ENCODE results near the gene PLXNB1. TPM values are rescaled to one million over a fixed set of nuclear protein-coding genes. Genes with fewer than 3 reads are reported as not detected.
A peak's percentile ranks its signal among the peaks of the same experiment; 100 is the strongest.

Gene PLXNB1
- total RNA-seq, 5 donors from 2014 or later (not counting 1 experiment from before 2014, with no cell fraction given) = 2.5 to 6.9 (median 5.9) TPM

GRCh38 chr3:48423241-48423882, 6.5 kb downstream of the PLXNB1 start:
- no peaks in the 10 kb centered on the region for H3K9me3 Mint-ChIP-seq
- H3K4me1 Mint-ChIP-seq = peaks cover 0 to 6% (median 0%) of the 10 kb centered on the region in 3 donors
- no peak for ATAC-seq (replicated peaks in 1 of 4)
- no peak overlapping the region for H3K4me3 Mint-ChIP-seq
- H3K27me3 ChIP-seq (replicated peaks in 1 of 2; ENCODE audit: control insufficient read depth in 2 of 2, extremely low read depth in 1 of 2, insufficient read depth in 2 of 2, low read length in 1 of 2) = peaks cover 0 to 13% of the 10 kb centered on the region in 2 experiments
- no peaks in the 10 kb centered on the region for H3K36me3 ChIP-seq (ENCODE audit: control insufficient read depth in 2 of 2, extremely low read depth in 1 of 2, insufficient read depth in 1 of 2, low read length in 1 of 2)
- H3K9me3 ChIP-seq = no peaks in the 10 kb centered on the region
- no peak for DNase-seq
- H3K27ac ChIP-seq (ENCODE audit: low read length) = no peak overlapping the region
- no peaks in the 10 kb centered on the region for H3K36me3 Mint-ChIP-seq
- no peak overlapping the region for H3K27ac Mint-ChIP-seq
- WGBS (ENCODE audit: insufficient coverage) = 91% methylated on average over 25 of the region's 25 CpGs
- H3K4me3 ChIP-seq (ENCODE audit: control insufficient read depth in 1 of 2, extremely low read depth in 1 of 2, low read length in 1 of 2) = no peak overlapping the region
- no peaks in the 10 kb centered on the region for H3K27me3 Mint-ChIP-seq
- peaks cover 0 to 6% of the 10 kb centered on the region in 2 experiments for H3K4me1 ChIP-seq (ENCODE audit: control insufficient read depth in 1 of 2, extremely low read depth in 1 of 2, insufficient read depth in 2 of 2, low read length in 2 of 2)
- POLR2A ChIA-PET = no interaction called here
- CTCF ChIA-PET = no interaction called here

GRCh38 chr3:48422681-48423080, 7.2 kb downstream of the PLXNB1 start:
- H3K27me3 Mint-ChIP-seq = no peaks in the 10 kb centered on the region
- H3K4me1 Mint-ChIP-seq = no peaks in the 10 kb centered on the region
- no peak overlapping the region for H3K4me3 Mint-ChIP-seq
- H3K9me3 Mint-ChIP-seq = no peaks in the 10 kb centered on the region
- WGBS (ENCODE audit: insufficient coverage) = 90% methylated on average over 8 of the region's 8 CpGs
- CTCF ChIA-PET = no interaction called here
- DNase-seq (no peak), ATAC-seq (replicated peaks in 1 of 4) (no peak)
- no peaks in the 10 kb centered on the region for H3K36me3 ChIP-seq (ENCODE audit: control insufficient read depth in 2 of 2, extremely low read depth in 1 of 2, insufficient read depth in 1 of 2, low read length in 1 of 2)
- H3K4me3 ChIP-seq (ENCODE audit: control insufficient read depth in 1 of 2, extremely low read depth in 1 of 2, low read length in 1 of 2) = no peak overlapping the region
- H3K36me3 Mint-ChIP-seq = no peaks in the 10 kb centered on the region
- peaks cover 0 to 8% of the 10 kb centered on the region in 2 experiments for H3K27me3 ChIP-seq (replicated peaks in 1 of 2; ENCODE audit: control insufficient read depth in 2 of 2, extremely low read depth in 1 of 2, insufficient read depth in 2 of 2, low read length in 1 of 2)
- POLR2A ChIA-PET = no interaction called here
- peaks cover 0 to 3% of the 10 kb centered on the region in 2 experiments for H3K4me1 ChIP-seq (ENCODE audit: control insufficient read depth in 1 of 2, extremely low read depth in 1 of 2, insufficient read depth in 2 of 2, low read length in 2 of 2)
- H3K27ac Mint-ChIP-seq = no peak overlapping the region
- no peak overlapping the region for H3K27ac ChIP-seq (ENCODE audit: low read length)
- H3K9me3 ChIP-seq = no peaks in the 10 kb centered on the region

- WGBS (ENCODE audit: insufficient coverage) = 100% methylated on average over 2 of the region's 3 CpGs
- Histone ChIP-seq H3K27ac (ENCODE audit: low read length) (no peak overlapping the region), H3K9me3 (no peaks in the 10 kb centered on the region), H3K36me3 (ENCODE audit: control insufficient read depth in 2 of 2, extremely low read depth in 1 of 2, insufficient read depth in 1 of 2, low read length in 1 of 2) (no peaks in the 10 kb centered on the region), H3K4me1 (ENCODE audit: control insufficient read depth in 1 of 2, extremely low read depth in 1 of 2, insufficient read depth in 2 of 2, low read length in 2 of 2) (peaks cover 0 to 3% of the 10 kb centered on the region in 2 experiments), H3K4me3 (ENCODE audit: control insufficient read depth in 1 of 2, extremely low read depth in 1 of 2, low read length in 1 of 2) (no peak overlapping the region), H3K27me3 (replicated peaks in 1 of 2; ENCODE audit: control insufficient read depth in 2 of 2, extremely low read depth in 1 of 2, insufficient read depth in 2 of 2, low read length in 1 of 2) (peaks cover 0 to 8% of the 10 kb centered on the region in 2 experiments)
- Mint-ChIP-seq H3K9me3 (no peaks in the 10 kb centered on the region), H3K4me3 (no peak overlapping the region), H3K27ac (no peak overlapping the region), H3K27me3 (no peaks in the 10 kb centered on the region), H3K4me1 (no peaks in the 10 kb centered on the region), H3K36me3 (no peaks in the 10 kb centered on the region)
- ChIA-PET CTCF (no interaction called here), POLR2A (no interaction called here)
- DNase-seq (no peak), ATAC-seq (replicated peaks in 1 of 4) (peak in 1 of 4 experiments; percentile 32)
Measured at GRCh38 chr3:48422272-48422671, 7.6 kb downstream of the PLXNB1 start.

GRCh38 chr3:48420561-48420960, 9.3 kb downstream of the PLXNB1 start:
- ATAC-seq (replicated peaks in 1 of 4) = no peak
- H3K27ac Mint-ChIP-seq = no peak overlapping the region
- Histone ChIP-seq H3K4me1 (ENCODE audit: control insufficient read depth in 1 of 2, extremely low read depth in 1 of 2, insufficient read depth in 2 of 2, low read length in 2 of 2) (peaks cover 0 to 3% of the 10 kb centered on the region in 2 experiments), H3K27ac (ENCODE audit: low read length) (no peak overlapping the region), H3K36me3 (ENCODE audit: control insufficient read depth in 2 of 2, extremely low read depth in 1 of 2, insufficient read depth in 1 of 2, low read length in 1 of 2) (no peaks in the 10 kb centered on the region), H3K27me3 (replicated peaks in 1 of 2; ENCODE audit: control insufficient read depth in 2 of 2, extremely low read depth in 1 of 2, insufficient read depth in 2 of 2, low read length in 1 of 2) (peaks cover 0 to 4% of the 10 kb centered on the region in 2 experiments), H3K9me3 (no peaks in the 10 kb centered on the region), H3K4me3 (ENCODE audit: control insufficient read depth in 1 of 2, extremely low read depth in 1 of 2, low read length in 1 of 2) (no peak overlapping the region)
- no peaks in the 10 kb centered on the region for H3K4me1 Mint-ChIP-seq
- ChIA-PET CTCF (interaction anchor here in 1 of 2 donors (0.5 kb wide), 1 partner anchor 93 kb away, joined by 3 read pairs; no protein-coding TSS in a partner anchor), POLR2A (no interaction called here)
- H3K27me3 Mint-ChIP-seq = no peaks in the 10 kb centered on the region
- WGBS (ENCODE audit: insufficient coverage) = 79% methylated on average over 14 of the region's 14 CpGs
- H3K36me3 Mint-ChIP-seq = no peaks in the 10 kb centered on the region
- H3K9me3 Mint-ChIP-seq = no peaks in the 10 kb centered on the region
- no peak overlapping the region for H3K4me3 Mint-ChIP-seq
- no peak for DNase-seq

- no peaks in the 10 kb centered on the region for H3K9me3 ChIP-seq
- no peak for ATAC-seq (replicated peaks in 1 of 4)
- WGBS (ENCODE audit: insufficient coverage) = 90% methylated on average over 14 of the region's 17 CpGs
- no peak for DNase-seq
- no peak overlapping the region for H3K27ac ChIP-seq (ENCODE audit: low read length)
- H3K36me3 Mint-ChIP-seq = no peaks in the 10 kb centered on the region
- H3K27me3 ChIP-seq (replicated peaks in 1 of 2; ENCODE audit: control insufficient read depth in 2 of 2, extremely low read depth in 1 of 2, insufficient read depth in 2 of 2, low read length in 1 of 2) = peaks cover 0 to 4% of the 10 kb centered on the region in 2 experiments
- H3K4me3 Mint-ChIP-seq = no peak overlapping the region
- ChIA-PET CTCF (interaction anchor here (1.0 to 1.7 kb wide), 2 partner anchors 17 to 19 kb away, joined by 4 to 8 read pairs; no protein-coding TSS in a partner anchor), POLR2A (no interaction called here)
- H3K9me3 Mint-ChIP-seq = no peaks in the 10 kb centered on the region
- H3K4me1 Mint-ChIP-seq = no peaks in the 10 kb centered on the region
- no peaks in the 10 kb centered on the region for H3K27me3 Mint-ChIP-seq
- H3K4me3 ChIP-seq (ENCODE audit: control insufficient read depth in 1 of 2, extremely low read depth in 1 of 2, low read length in 1 of 2) = no peak overlapping the region
- H3K4me1 ChIP-seq (ENCODE audit: control insufficient read depth in 1 of 2, extremely low read depth in 1 of 2, insufficient read depth in 2 of 2, low read length in 2 of 2) = peaks cover 0 to 3% of the 10 kb centered on the region in 2 experiments
- no peaks in the 10 kb centered on the region for H3K36me3 ChIP-seq (ENCODE audit: control insufficient read depth in 2 of 2, extremely low read depth in 1 of 2, insufficient read depth in 1 of 2, low read length in 1 of 2)
- no peak overlapping the region for H3K27ac Mint-ChIP-seq
Measured at GRCh38 chr3:48419597-48419996, 10.3 kb downstream of the PLXNB1 start.

- CTCF ChIA-PET = interaction anchor here (1.0 to 1.7 kb wide), 2 partner anchors 17 to 19 kb away, joined by 4 to 8 read pairs; no protein-coding TSS in a partner anchor
- POLR2A ChIA-PET = no interaction called here
Measured at GRCh38 chr3:48419149-48419548, 10.7 kb downstream of the PLXNB1 start.

More at GRCh38 chr3:48419149-48419548, 10.7 kb downstream of the PLXNB1 start:
- Mint-ChIP-seq H3K27me3 (no peaks in the 10 kb centered on the region), H3K9me3 (no peaks in the 10 kb centered on the region), H3K27ac (no peak overlapping the region), H3K4me1 (no peaks in the 10 kb centered on the region), H3K4me3 (no peak overlapping the region), H3K36me3 (no peaks in the 10 kb centered on the region)
- no peak for DNase-seq
- no peak overlapping the region for H3K27ac ChIP-seq (ENCODE audit: low read length)
- no peaks in the 10 kb centered on the region for H3K36me3 ChIP-seq (ENCODE audit: control insufficient read depth in 2 of 2, extremely low read depth in 1 of 2, insufficient read depth in 1 of 2, low read length in 1 of 2)
- peaks cover 0 to 4% of the 10 kb centered on the region in 2 experiments for H3K27me3 ChIP-seq (replicated peaks in 1 of 2; ENCODE audit: control insufficient read depth in 2 of 2, extremely low read depth in 1 of 2, insufficient read depth in 2 of 2, low read length in 1 of 2)
- no peaks in the 10 kb centered on the region for H3K9me3 ChIP-seq
- ATAC-seq (replicated peaks in 1 of 4) = no peak
- no peak overlapping the region for H3K4me3 ChIP-seq (ENCODE audit: control insufficient read depth in 1 of 2, extremely low read depth in 1 of 2, low read length in 1 of 2)
- 82% methylated on average over 8 of the region's 9 CpGs for WGBS (ENCODE audit: insufficient coverage)
- peaks cover 0 to 3% of the 10 kb centered on the region in 2 experiments for H3K4me1 ChIP-seq (ENCODE audit: control insufficient read depth in 1 of 2, extremely low read depth in 1 of 2, insufficient read depth in 2 of 2, low read length in 2 of 2)

Measured in T-cell (primary cell).